ENCODE measurements around the gene EPS8.

Gene EPS8

GRCh38 chr12:15789220-15790171 is at the start of gene EPS8:
Gene EPS8, minus strand, starts transcription at chr12:15789388. Its CDS starts 106,437 bp downstream, at chr12:15682951.
- DNase-seq: peak; percentile 90

GRCh38 chr12:15837141-15837790 is 48.1 kb upstream of the EPS8 start:
- DNase-seq: no peak

- DNase-seq: no peak
Measured at GRCh38 chr12:15834575-15834974, 45.4 kb upstream of the EPS8 start.

GRCh38 chr12:15831315-15831978 is 42.3 kb upstream of the EPS8 start:
- no peak for DNase-seq

- no peak for DNase-seq
Measured at GRCh38 chr12:15830538-15830937, 41.4 kb upstream of the EPS8 start.

- no peak for DNase-seq
Measured at GRCh38 chr12:15829949-15830348, 40.8 kb upstream of the EPS8 start.

- DNase-seq: no peak
Measured at GRCh38 chr12:15829255-15829654, 40.1 kb upstream of the EPS8 start.

- no peak for DNase-seq
Measured at GRCh38 chr12:15827136-15827535, 37.9 kb upstream of the EPS8 start.

GRCh38 chr12:15824516-15824915 is 35.3 kb upstream of the EPS8 start:
- DNase-seq: no peak

- no peak for DNase-seq
Measured at GRCh38 chr12:15823360-15824128, 34.4 kb upstream of the EPS8 start.

- no peak for DNase-seq
Measured at GRCh38 chr12:15819644-15820437, 30.7 kb upstream of the EPS8 start.

- no peak for DNase-seq
Measured at GRCh38 chr12:15818418-15818817, 29.2 kb upstream of the EPS8 start.

- no peak for DNase-seq
Measured at GRCh38 chr12:15815730-15816129, 26.5 kb upstream of the EPS8 start.

- no peak for DNase-seq
Measured at GRCh38 chr12:15811214-15812127, 22.3 kb upstream of the EPS8 start.

GRCh38 chr12:15808652-15809051 is 19.5 kb upstream of the EPS8 start:
- DNase-seq: no peak

GRCh38 chr12:15808250-15808649 is 19.1 kb upstream of the EPS8 start:
- no peak for DNase-seq

GRCh38 chr12:15806826-15807225 is 17.6 kb upstream of the EPS8 start:
- no peak for DNase-seq

GRCh38 chr12:15801770-15802744 is 12.9 kb upstream of the EPS8 start:
- no peak for DNase-seq

- no peak for DNase-seq
Measured at GRCh38 chr12:15800278-15800677, 11.1 kb upstream of the EPS8 start.

- no peak for DNase-seq
Measured at GRCh38 chr12:15797818-15798217, 8.6 kb upstream of the EPS8 start.
